ENCODE measurements around the gene ATG16L1. TPM values are rescaled to one million over a fixed set of nuclear protein-coding genes. Genes with fewer than 3 reads are reported as not detected.

Gene ATG16L1
- total RNA-seq, 1 donor from 2014 or later, result 29.3 TPM

DNA sequence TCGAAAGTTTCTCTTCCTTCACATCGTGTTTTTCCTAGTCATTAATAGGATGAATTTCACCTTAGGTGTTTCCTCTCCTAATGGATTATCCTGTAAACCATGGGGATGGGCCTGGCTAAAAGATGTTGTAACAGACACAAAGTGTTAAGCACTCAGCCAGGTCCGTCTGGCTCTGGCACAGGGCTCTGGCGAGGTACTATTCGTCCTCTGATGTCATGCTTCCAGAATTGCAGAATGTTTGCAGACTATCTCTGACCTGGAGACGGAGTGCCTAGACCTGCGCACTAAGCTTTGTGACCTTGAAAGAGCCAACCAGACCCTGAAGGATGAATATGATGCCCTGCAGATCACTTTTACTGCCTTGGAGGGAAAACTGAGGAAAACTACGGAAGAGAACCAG is 13.2 kb downstream of the ATG16L1 start:
- no peak overlapping the region for H3K4me3 Mint-ChIP-seq (ENCODE audit: unreplicated experiment)
- TF ChIP-seq, protein P1, sequence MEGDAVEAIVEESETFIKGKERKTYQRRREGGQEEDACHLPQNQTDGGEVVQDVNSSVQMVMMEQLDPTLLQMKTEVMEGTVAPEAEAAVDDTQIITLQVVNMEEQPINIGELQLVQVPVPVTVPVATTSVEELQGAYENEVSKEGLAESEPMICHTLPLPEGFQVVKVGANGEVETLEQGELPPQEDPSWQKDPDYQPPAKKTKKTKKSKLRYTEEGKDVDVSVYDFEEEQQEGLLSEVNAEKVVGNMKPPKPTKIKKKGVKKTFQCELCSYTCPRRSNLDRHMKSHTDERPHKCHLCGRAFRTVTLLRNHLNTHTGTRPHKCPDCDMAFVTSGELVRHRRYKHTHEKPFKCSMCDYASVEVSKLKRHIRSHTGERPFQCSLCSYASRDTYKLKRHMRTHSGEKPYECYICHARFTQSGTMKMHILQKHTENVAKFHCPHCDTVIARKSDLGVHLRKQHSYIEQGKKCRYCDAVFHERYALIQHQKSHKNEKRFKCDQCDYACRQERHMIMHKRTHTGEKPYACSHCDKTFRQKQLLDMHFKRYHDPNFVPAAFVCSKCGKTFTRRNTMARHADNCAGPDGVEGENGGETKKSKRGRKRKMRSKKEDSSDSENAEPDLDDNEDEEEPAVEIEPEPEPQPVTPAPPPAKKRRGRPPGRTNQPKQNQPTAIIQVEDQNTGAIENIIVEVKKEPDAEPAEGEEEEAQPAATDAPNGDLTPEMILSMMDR (IDR thresholded peaks at IDR 0.05; ENCODE audit: partially characterized antibody, unreplicated experiment), result no peak
- H3K9me3 Mint-ChIP-seq (ENCODE audit: unreplicated experiment), result no peaks in the 10 kb centered on the region
- no peaks in the 10 kb centered on the region for H3K36me3 Mint-ChIP-seq (ENCODE audit: unreplicated experiment)
- DNase-seq, result no peak
- peaks cover 2% of the 10 kb centered on the region for H3K27me3 Mint-ChIP-seq (ENCODE audit: unreplicated experiment)
- no peak overlapping the region for H3K27ac Mint-ChIP-seq (ENCODE audit: unreplicated experiment)
- no peaks in the 10 kb centered on the region for H3K4me1 Mint-ChIP-seq (ENCODE audit: low read depth, unreplicated experiment)

GRCh38 chr2:233265899-233266431 is 14.5 kb downstream of the ATG16L1 start:
- peaks cover 4% of the 10 kb centered on the region for H3K27me3 Mint-ChIP-seq (ENCODE audit: unreplicated experiment)
- H3K9me3 Mint-ChIP-seq (ENCODE audit: unreplicated experiment), result no peaks in the 10 kb centered on the region
- TF ChIP-seq, protein P1 (IDR thresholded peaks at IDR 0.05; ENCODE audit: partially characterized antibody, unreplicated experiment), result no peak
- H3K4me1 Mint-ChIP-seq (ENCODE audit: low read depth, unreplicated experiment), result no peaks in the 10 kb centered on the region
- no peak overlapping the region for H3K4me3 Mint-ChIP-seq (ENCODE audit: unreplicated experiment)
- H3K27ac Mint-ChIP-seq (ENCODE audit: unreplicated experiment), result no peak overlapping the region
- DNase-seq, result no peak
- H3K36me3 Mint-ChIP-seq (ENCODE audit: unreplicated experiment), result no peaks in the 10 kb centered on the region

DNA sequence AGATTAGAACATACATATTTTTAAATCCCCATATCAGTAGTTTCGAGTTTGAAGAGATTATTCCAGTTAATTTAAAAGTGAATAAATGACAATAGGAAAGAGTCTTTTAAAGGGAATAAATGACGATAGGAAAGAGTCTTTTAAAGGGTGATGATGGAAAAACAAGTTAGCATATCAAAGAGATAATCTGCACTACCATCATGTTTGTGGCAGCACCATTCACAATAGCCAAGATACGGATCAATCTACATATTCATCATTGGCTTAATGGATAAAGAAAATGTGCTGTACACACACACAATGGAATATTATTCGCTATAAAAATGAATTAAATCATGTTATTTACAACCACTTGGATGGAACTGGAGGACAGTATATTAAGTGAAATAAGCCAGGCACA is 15.0 kb downstream of the ATG16L1 start:
- H3K27ac Mint-ChIP-seq (ENCODE audit: unreplicated experiment), result no peak overlapping the region
- TF ChIP-seq, protein P1 (IDR thresholded peaks at IDR 0.05; ENCODE audit: partially characterized antibody, unreplicated experiment), result no peak
- DNase-seq, result no peak
- no peaks in the 10 kb centered on the region for H3K36me3 Mint-ChIP-seq (ENCODE audit: unreplicated experiment)
- H3K27me3 Mint-ChIP-seq (ENCODE audit: unreplicated experiment), result peaks cover 4% of the 10 kb centered on the region
- H3K4me3 Mint-ChIP-seq (ENCODE audit: unreplicated experiment), result no peak overlapping the region
- no peaks in the 10 kb centered on the region for H3K9me3 Mint-ChIP-seq (ENCODE audit: unreplicated experiment)
- no peaks in the 10 kb centered on the region for H3K4me1 Mint-ChIP-seq (ENCODE audit: low read depth, unreplicated experiment)

DNA sequence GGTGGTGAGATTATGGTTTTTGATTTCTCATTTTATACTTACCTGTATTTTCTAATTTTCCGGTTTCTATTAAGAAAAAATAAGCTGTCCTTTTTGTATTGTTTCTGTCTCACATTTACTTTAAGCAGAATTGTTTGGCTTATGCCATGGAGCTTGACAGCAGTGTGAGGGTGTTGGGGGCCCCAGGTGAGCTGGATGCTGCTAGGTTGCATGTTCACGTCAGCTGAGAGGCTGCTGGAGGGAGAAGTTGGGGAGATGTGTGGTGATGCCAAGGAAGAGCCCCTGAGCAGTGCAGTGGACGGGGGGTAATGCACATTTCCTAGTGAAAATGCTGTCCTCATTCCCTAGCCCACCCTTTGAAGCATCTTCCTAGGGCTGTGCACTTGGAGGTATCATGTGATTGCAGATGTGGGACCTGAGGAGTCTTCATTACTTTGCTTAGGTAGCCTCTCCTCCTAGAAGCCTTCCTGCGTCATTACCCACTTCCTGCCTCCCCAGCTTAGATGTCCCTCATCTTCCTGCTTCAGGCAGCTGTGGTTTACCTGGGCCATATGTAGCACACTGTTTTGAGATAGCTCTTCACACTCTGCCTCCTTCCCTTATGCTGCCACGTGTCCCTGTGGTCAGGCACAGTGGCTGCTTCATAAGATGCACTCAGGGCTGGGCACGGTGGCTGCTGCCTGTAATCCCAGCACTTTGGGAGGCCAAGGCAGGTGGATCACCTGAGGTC is 16.2 kb downstream of the ATG16L1 start:
- TF ChIP-seq, protein P1 (IDR thresholded peaks at IDR 0.05; ENCODE audit: partially characterized antibody, unreplicated experiment), result no peak
- H3K27me3 Mint-ChIP-seq (ENCODE audit: unreplicated experiment), result peaks cover 4% of the 10 kb centered on the region
- no peak overlapping the region for H3K27ac Mint-ChIP-seq (ENCODE audit: unreplicated experiment)
- no peak overlapping the region for H3K4me3 Mint-ChIP-seq (ENCODE audit: unreplicated experiment)
- H3K36me3 Mint-ChIP-seq (ENCODE audit: unreplicated experiment), result no peaks in the 10 kb centered on the region
- H3K9me3 Mint-ChIP-seq (ENCODE audit: unreplicated experiment), result no peaks in the 10 kb centered on the region
- no peak for DNase-seq
- H3K4me1 Mint-ChIP-seq (ENCODE audit: low read depth, unreplicated experiment), result no peaks in the 10 kb centered on the region

DNA sequence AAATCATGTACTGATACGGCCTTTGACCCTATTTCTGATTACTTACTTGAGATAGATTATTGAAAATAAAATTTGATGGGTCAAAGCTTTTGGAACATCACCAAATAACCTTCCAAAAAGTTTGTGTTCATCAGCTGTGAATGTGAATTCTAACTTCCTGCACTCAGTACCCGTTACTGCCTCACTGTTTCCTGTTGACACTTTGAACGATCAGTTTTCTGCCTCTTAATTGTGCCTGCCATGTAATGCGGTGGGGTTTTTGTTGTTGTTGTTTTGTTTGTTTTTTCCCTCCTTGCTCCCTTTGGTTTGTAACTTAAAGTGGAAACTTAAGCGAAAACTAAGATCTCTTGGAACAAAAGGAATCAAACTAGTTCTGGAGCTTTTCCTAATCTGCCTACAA is 18.9 kb downstream of the ATG16L1 start:
- H3K4me1 Mint-ChIP-seq (ENCODE audit: low read depth, unreplicated experiment), result no peaks in the 10 kb centered on the region
- H3K27ac Mint-ChIP-seq (ENCODE audit: unreplicated experiment), result no peak overlapping the region
- H3K36me3 Mint-ChIP-seq (ENCODE audit: unreplicated experiment), result no peaks in the 10 kb centered on the region
- H3K27me3 Mint-ChIP-seq (ENCODE audit: unreplicated experiment), result peaks cover 4% of the 10 kb centered on the region
- H3K4me3 Mint-ChIP-seq (ENCODE audit: unreplicated experiment), result no peak overlapping the region
- TF ChIP-seq, protein P1 (IDR thresholded peaks at IDR 0.05; ENCODE audit: partially characterized antibody, unreplicated experiment), result no peak
- no peaks in the 10 kb centered on the region for H3K9me3 Mint-ChIP-seq (ENCODE audit: unreplicated experiment)
- DNase-seq, result no peak

All from glutamatergic neuron (in vitro differentiated cells).